ENCODE results near the gene MYH11. TPM values are rescaled to one million over a fixed set of nuclear protein-coding genes. Genes with fewer than 3 reads are reported as not detected.
"Not testable (repeated sequence)": the region's sequence is repeated elsewhere in the genome, so short reads cannot be mapped to it uniquely, and the experiment has no call there.

MYH11 gene
- total RNA-seq, 3 donors from 2014 or later = 11.7 to 144 (median 96.6) TPM

- DNase-seq (ENCODE audit: low spot score in 2 of 2) = no peak
- Histone ChIP-seq H3K9me3 (peaks cover 0 to 9% of the 10 kb centered on the region in 2 donors), H3K27ac (no peak overlapping the region), H3K4me3 (no peak overlapping the region), H3K36me3 (no peaks in the 10 kb centered on the region), H3K27me3 (no peaks in the 10 kb centered on the region), H3K4me1 (no peaks in the 10 kb centered on the region)
- no peak for TF ChIP-seq POLR2A (IDR thresholded peaks at IDR 0.05)
- TF ChIP-seq, protein P1, sequence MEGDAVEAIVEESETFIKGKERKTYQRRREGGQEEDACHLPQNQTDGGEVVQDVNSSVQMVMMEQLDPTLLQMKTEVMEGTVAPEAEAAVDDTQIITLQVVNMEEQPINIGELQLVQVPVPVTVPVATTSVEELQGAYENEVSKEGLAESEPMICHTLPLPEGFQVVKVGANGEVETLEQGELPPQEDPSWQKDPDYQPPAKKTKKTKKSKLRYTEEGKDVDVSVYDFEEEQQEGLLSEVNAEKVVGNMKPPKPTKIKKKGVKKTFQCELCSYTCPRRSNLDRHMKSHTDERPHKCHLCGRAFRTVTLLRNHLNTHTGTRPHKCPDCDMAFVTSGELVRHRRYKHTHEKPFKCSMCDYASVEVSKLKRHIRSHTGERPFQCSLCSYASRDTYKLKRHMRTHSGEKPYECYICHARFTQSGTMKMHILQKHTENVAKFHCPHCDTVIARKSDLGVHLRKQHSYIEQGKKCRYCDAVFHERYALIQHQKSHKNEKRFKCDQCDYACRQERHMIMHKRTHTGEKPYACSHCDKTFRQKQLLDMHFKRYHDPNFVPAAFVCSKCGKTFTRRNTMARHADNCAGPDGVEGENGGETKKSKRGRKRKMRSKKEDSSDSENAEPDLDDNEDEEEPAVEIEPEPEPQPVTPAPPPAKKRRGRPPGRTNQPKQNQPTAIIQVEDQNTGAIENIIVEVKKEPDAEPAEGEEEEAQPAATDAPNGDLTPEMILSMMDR (IDR thresholded peaks at IDR 0.05) = no peak
- no peak for TF ChIP-seq POLR2AphosphoS5 (IDR thresholded peaks at IDR 0.05)
- intact Hi-C loops (cut with DNase I; ENCODE audit: low total_unique reads) = no loop called here
Observed at GRCh38 chr16:15796885-15797284, 59.9 kb downstream of the MYH11 start.

DNA sequence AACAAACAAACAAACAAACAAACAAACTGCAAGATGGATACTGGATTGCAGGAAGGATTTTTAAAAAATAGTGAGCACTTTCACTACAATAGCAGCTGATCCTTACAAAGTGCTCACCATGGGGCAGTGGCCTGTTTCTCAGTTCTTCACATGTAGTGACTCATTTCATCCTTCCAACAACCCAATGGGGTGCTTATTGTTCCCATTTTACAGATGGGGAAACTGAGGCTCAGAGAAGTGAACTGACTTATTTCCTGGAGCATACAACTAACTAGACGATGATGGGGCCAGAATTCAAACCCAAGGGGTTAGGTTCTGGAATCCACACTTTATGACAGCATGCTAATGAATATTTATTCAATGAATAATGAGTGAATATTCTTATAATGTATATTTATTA, 61.2 kb downstream of the MYH11 start:
- H3K27ac ChIP-seq = no peak overlapping the region
- no peak overlapping the region for H3K4me3 ChIP-seq
- no peaks in the 10 kb centered on the region for H3K36me3 ChIP-seq
- no peak for DNase-seq (ENCODE audit: low spot score in 2 of 2)
- H3K9me3 ChIP-seq = peaks cover 0 to 9% of the 10 kb centered on the region in 2 donors
- intact Hi-C loops (cut with DNase I; ENCODE audit: low total_unique reads) = no loop called here
- H3K27me3 ChIP-seq = no peaks in the 10 kb centered on the region
- TF ChIP-seq POLR2A (IDR thresholded peaks at IDR 0.05) = no peak
- TF ChIP-seq POLR2AphosphoS5 (IDR thresholded peaks at IDR 0.05) = no peak
- TF ChIP-seq, protein P1 (IDR thresholded peaks at IDR 0.05) = no peak
- H3K4me1 ChIP-seq = no peaks in the 10 kb centered on the region

GRCh38 chr16:15792563-15792971, 64.3 kb downstream of the MYH11 start:
- Histone ChIP-seq H3K27me3 (no peaks in the 10 kb centered on the region), H3K4me1 (no peaks in the 10 kb centered on the region), H3K4me3 (no peak overlapping the region), H3K27ac (no peak overlapping the region), H3K36me3 (no peaks in the 10 kb centered on the region), H3K9me3 (peaks cover 0 to 9% of the 10 kb centered on the region in 2 donors)
- TF ChIP-seq POLR2A (IDR thresholded peaks at IDR 0.05) (no peak), POLR2AphosphoS5 (IDR thresholded peaks at IDR 0.05) (no peak)
- TF ChIP-seq, protein P1 (IDR thresholded peaks at IDR 0.05) = no peak
- DNase-seq (ENCODE audit: low spot score in 2 of 2) = no peak
- intact Hi-C loops (cut with DNase I; ENCODE audit: low total_unique reads) = no loop called here

DNA sequence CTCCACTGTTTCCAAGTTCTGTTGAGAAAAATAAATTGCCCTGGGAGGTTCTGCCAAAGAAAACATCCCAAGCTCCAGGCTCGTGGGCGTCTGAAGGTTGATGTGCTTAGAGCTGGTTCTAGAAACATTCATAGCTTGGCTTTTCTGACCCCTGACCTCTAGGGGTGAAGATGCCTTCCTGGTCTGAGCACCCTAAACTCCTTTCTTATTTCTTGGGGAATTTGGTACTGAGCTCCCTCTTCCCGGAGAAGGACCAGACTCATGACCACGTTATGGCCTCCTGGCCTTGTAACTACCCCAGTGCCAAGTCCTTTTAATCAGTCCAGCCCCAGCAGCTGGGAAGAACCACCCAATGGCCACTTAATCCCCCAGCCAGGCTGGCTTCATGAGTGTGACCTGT, 66.4 kb downstream of the MYH11 start:
- H3K36me3 ChIP-seq = no peaks in the 10 kb centered on the region
- DNase-seq (ENCODE audit: low spot score in 2 of 2) = no peak
- no peaks in the 10 kb centered on the region for H3K27me3 ChIP-seq
- H3K4me3 ChIP-seq = no peak overlapping the region
- H3K9me3 ChIP-seq = no peaks in the 10 kb centered on the region
- H3K27ac ChIP-seq = peak overlapping the region in 1 of 2 donors; percentile 38
- intact Hi-C loops (cut with DNase I; ENCODE audit: low total_unique reads) = no loop called here
- TF ChIP-seq, protein P1 (IDR thresholded peaks at IDR 0.05) = no peak
- H3K4me1 ChIP-seq = no peaks in the 10 kb centered on the region

- peak overlapping the region in 1 of 2 donors; percentile 38 for H3K27ac ChIP-seq
- not testable (repeated sequence) for H3K4me3 ChIP-seq; H3K27me3 ChIP-seq; H3K36me3 ChIP-seq; H3K4me1 ChIP-seq; H3K9me3 ChIP-seq; DNase-seq (ENCODE audit: low spot score in 2 of 2)
- intact Hi-C loops (cut with DNase I; ENCODE audit: low total_unique reads) = loop anchor here (5.0 kb wide), 1 partner anchor 97 kb away; the partner anchor contains the start of gene CEP20
Observed at GRCh38 chr16:15789816-15790215, 67.0 kb downstream of the MYH11 start.

DNA sequence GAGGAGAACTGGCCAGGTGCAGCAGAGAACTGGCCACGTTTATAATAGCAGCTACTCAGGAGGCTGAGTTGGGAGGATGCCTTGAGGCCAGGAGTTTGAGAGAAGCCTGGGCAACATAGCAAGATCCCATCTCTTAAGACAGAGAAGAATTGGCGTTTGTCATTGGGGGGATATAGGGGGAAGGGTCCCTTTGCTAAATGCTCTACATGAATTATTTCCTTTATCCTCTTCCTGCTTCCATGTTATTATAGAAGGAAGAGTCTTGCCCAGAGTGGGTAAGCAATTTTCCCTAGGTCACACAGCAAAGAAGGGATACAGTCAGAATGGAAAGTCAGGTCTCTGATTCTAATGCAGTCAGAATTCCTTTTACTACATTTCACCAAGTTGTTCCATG, 68.0 kb downstream of the MYH11 start:
- DNase-seq (ENCODE audit: low spot score in 2 of 2) = no peak
- Histone ChIP-seq H3K4me3 (no peak overlapping the region), H3K27me3 (no peaks in the 10 kb centered on the region), H3K36me3 (no peaks in the 10 kb centered on the region), H3K27ac (peak overlapping the region; percentile 22 to 44), H3K4me1 (no peaks in the 10 kb centered on the region), H3K9me3 (no peaks in the 10 kb centered on the region)
- no peak for TF ChIP-seq POLR2A (IDR thresholded peaks at IDR 0.05)
- intact Hi-C loops (cut with DNase I; ENCODE audit: low total_unique reads) = loop anchor here (5.0 kb wide), 1 partner anchor 98 kb away; the partner anchor contains the start of gene CEP20

Measured in breast epithelium (tissue), 4 donors.